Suppressor macrophage treated with lipopolysaccharide for 1 hour (primary cell): ENCODE results near the gene PHYH.
A peak's percentile ranks its signal among the peaks of the same experiment; 100 is the strongest.
"Not testable (repeated sequence)": the region's sequence is repeated elsewhere in the genome, so short reads cannot be mapped to it uniquely, and the experiment has no call there.

Source experiments
- DNase-seq, 3 donors: peaks; one replicate each; pipeline ENCODE4 v3.0.0-alpha.2; 2020 to 2022

Gene PHYH

DNA sequence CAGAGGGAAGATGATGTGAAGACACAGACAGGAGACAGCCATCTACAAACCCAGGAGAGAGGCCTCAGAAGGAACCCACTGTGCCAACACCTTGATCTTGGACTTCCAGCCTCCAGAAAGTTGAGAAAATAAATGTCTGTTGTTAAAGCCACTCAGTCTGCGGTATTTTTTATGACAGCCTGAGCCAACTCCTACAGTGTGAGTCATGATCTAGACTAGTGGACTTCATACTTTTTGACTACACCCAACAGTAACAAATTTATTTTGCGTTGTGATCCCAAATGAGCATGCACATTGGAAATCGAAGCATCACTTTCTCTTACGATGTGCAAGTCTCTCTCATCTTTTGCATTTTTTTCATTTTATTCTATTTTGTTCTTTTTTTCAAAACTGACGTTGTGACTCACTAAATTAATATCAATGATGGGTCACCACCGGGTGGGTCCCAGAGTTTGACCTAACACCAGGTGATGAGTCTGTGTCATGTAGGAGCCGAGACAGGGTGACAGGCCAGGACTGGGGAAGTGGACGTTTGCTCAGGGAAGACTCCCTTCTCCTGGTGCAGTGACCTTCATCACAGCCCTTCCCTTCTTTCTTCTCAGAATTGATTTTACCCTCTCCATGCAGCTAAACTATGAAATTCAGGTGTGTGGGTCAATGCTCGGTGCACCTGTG is 28.9 kb downstream of the PHYH start:
- DNase-seq, result peak in 1 of 3 donors; percentile 4

DNA sequence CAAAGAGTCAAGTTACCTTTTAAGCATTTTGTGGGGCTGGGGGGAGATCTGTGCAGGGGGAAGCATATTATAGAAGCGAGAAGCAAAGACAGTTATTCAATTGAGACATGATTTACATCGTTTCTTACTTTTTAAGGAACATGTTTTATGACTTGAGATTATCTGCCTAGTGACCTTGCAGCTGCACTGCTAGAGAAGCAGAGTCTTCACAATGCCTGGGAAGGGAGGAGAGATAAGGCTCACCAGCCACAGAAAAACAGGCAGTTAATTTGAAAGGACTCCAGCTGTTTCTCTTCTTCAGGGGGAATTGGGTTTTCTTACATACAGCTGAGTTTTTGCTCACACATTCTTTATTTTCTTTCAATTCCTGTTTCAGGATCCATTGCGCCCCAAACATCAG is 31.0 kb downstream of the PHYH start:
- no peak for DNase-seq

DNA sequence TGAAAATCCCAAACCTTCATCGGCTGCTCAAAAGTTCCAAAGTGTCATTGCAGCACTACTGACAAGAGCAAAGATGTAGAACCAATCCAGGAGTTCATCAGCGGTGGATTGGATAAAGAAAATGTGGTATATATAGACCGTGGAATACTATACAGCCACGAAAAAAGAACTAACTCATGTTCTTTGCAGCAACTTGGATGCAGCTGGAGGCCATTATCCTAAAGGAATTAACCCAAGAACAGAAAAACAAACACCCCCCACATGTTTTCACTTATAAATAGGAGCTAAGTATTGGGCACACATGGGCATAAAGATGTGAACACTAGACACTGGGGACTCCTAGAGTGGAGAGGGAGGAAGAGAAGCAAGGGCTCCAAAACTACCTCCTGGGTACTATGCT is 31.6 kb downstream of the PHYH start:
- no peak for DNase-seq

DNA sequence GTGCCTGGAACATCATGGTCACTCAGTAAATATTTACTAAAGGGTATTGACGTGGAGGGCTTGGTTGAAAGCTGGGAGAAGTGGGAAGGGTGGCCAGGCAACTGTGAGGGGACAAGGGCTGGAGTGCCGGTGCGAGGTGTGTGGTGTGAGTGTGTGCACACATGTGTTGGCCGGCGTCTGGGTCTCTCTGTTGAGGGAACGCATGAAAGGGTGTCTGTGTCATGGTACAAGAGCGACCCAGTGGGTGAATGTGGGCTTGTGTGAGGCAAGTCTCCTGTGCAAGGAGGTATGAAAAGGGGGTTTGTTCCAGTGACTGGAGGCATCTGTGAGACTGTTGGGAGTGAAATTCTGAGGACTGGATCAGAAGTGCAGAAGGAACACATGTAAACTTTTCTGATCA is 36.3 kb downstream of the PHYH start:
- DNase-seq, result no peak

DNA sequence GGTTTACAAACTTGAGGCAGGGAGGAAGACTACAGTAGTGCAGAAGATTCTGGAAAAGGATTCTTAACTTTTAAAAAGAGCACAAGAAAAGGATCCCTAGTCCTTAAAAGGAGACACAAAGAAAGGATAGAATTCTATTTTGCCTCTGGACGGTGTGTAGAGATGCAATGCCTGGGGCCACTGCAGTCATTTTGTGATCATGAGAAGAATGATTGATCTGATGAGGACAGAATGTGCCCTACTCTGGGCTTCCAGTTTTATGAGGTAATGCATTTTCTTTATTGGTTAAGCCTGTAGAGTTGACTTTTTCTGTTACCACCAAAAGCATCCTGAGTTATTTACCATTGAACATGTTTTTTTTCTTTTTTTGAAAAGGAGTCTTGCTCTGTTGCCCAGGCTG is 37.4 kb downstream of the PHYH start:
- no peak for DNase-seq

DNA sequence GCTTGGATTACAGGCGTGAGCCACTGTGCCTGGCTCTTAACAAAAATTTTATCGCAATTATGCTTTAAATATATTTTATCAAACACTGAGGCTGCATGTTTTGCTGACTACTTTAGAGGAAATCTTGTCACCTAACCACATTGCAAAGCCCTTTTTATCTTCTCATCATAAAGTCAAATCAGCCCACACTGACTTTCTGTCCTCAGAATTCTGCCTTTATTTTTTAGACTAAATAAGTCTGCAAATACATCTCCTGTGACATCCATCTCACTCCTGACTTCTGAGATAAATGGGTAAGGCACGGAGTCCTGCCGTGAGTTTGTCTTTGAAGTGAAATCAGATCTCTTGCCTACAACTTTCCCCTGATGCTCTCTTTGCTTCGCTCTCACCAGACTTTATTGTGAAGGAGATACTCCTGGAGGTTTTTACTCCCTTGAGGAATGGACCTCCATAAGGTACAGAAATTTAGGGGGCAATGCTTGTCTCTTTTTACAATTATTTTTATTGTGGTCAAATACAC is 42.2 kb downstream of the PHYH start:
- no peak for DNase-seq

DNA sequence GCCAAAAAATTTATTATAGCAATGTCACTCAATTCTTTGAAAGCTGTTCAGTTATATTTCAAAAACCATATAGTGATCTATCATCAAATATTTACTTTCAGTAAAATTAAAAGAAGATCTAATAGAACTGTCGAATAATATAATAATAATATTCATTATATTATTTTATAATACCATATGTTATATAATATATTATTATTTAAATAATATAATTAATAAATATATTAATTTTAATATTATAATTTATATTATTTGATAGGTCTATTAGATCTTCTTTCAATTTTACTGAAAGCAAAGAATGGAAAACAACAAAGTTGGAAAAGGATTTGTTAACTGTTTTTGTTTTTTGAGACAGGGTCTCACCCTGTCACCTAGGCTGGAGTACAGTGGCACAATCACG is 43.2 kb downstream of the PHYH start:
- no peak for DNase-seq

DNA sequence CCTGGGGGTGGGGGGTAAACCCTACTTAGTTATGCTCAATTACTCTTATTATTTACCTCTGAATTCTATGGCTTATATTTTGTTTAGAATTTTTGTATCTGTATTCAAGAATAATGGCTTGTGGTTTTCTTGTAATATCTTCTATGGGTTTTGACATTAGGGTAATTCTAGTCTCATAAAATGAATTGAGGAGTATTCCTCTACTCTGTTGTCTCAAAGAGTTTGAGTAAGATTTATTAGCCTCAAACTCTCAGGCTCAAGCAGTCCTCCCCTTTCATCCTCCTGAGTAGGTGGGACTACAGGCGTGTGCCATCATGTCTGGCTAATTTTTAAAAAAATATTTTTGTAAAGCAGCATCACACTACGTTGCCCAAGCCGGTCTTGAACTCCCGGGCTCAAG is 46.1 kb downstream of the PHYH start:
- no peak for DNase-seq

DNA sequence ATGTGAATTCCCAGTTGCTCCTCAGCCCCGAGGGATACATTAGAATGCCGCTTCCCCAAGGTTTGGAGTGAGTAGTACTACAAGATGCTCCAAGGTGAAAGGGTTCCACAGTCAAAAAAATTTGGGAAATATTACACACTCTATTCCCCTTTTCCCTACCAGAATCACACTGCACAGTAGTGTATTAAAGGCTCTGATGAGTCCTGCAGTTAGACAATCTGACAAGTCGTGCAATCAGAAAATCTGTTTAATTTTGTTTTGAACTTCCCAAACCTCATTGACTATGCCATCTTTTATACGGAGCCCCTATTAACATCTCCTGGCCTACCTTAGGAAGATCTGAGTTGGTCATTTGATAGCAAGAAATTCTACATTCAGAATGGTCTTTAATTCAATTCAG is 52.1 kb downstream of the PHYH start:
- no peak for DNase-seq

DNA sequence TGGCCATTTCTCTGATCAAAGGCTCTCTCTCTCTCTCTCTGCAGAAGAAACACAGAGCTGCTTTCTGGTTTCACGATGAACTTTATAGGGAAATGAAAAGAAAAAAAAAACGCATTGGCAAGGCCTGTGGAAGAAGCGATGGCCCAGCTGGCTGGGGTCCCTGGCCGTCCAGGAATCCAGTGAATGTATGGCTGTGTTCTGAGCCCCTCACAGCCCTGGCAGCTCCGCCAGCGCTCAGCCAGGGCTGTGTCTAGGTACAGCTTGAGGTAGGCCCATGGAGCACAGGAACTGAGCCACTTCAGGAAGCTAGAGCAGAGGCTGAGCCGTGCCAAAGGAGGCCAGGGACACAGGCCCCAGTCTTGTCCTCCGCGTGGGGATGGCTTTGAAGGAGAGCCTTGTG is 52.6 kb downstream of the PHYH start:
- DNase-seq, result no peak

DNA sequence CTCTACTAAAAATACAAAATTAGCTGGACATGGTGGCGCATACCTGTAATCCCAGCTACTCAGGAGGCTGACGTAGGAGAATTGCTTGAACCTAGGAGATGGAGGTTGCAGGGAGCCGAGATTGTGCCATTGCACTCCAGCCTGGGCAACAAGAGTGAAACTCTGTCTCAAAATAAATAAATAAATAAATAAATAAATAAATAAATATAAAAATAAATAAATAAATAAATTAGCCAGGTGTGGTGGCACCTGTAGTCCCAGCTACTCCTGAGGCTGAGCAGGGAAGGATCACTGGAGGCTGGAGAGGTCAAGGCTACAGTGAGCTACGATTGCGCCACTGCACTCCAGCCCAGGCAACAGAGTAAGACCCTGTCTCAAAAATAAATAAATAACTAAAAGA is 57.6 kb downstream of the PHYH start:
- not testable (repeated sequence) for DNase-seq

DNA sequence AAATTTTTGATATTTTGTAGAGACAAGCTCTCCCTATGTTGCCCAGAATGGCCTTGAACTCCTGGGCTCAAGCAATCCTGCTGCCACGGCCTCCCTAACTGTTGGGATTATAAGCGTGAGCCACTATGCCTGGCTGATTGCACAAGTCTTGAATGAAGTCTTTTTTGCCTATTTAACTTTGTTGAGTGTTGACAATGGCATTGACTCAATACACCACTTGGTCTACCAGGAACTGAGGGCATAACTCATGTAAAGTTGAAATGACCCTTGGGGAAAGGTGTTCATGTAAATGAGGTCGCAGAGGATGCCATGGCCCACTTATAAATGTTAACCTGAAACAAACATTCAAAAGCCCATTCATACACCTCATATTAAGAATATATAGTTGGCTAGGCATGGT is 58.3 kb downstream of the PHYH start:
- DNase-seq, result no peak

DNA sequence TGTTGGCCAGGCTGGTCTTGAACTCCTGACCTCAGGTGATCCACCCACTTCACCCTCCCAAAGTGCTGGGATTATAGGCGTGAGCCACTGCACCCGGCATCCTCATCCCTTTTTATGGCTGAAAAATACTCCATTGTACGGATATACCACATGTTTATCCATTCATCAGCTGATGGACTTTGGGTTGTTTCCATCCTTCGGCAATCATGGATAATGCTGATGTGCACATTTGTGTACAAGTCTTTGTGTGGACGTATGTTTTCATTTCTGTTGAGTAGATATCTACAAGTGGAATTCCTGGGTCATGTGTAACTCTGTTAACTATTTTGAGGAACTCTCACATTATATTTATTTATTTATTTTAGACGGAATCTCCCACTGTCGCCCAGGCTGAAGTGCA is 59.9 kb downstream of the PHYH start:
- DNase-seq, result no peak

DNA sequence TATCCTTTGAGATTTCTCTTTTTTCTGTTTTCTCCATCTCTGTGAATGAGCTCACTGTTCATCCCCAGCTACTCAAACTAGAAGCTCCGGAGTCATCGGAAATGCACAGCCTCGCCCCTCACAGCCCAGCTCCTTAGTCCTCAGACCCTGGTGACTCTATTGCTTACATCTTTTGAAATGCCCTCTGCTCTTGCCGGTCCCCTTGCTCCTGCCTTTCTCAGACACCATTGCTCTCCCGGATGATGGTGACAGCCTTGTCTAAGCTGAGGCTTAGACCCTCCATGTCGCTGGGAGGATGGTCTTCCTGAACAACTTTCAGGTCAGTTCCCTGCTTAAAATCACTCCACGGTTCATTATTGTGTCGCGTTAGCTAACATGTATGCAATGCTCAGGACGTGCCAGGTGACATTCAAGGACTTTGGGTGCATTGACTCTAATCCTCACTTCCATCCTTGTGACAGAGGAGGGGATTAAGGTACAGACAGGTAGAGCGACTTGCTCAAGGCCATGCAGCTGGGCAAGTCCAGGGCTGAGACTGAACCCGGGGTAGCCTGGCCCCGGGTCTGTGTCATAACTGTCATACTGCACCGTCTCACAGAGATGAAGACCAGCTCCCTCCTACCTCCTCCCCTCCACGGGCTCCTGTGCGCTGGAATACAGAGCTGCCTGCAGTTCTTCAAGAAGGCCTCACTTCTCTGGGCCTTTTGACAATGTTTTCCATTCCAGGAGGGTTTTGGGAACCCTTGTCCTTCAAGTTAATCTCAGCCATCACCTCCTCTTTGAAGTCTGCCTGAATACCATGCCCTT is 61.4 kb downstream of the PHYH start:
- DNase-seq, result no peak

DNA sequence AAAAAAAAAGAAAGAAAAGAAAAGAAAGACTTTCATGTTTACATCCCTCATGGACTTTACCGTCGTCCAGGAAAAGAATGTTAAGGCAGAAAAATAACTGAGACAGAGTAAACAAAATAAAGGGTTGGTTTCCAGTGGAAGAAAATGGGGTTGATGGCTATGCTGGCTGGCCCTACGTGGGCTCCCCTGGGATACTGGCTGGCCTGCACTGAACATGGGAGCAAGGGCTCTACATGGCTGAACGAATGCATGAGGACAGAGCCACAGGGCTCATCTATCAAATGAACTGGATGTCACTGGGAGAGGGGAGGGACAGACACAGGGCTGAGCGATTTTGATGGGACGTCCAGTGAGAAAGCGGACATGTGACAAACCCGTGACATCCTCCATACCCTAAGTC is 63.2 kb downstream of the PHYH start:
- no peak for DNase-seq

DNA sequence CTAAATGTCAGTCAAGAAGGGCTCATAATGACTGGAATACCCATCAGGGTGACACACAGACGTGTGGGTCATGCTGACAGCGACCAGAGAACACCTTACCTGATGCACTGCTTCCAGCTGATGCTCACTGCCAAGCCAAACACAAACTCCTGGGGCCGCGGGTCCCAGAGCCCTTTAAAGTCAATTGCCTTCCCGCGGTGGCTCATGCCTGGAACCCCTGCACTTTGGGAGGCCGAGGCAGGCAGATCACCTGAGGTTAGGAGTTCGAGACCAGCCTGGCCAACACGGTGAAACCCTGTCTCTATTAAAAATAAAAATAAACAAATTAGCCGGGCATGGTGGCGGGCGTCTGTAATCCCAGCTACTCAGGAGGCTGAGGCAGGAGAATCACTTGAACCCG is 65.1 kb downstream of the PHYH start:
- DNase-seq, result not testable (repeated sequence)

DNA sequence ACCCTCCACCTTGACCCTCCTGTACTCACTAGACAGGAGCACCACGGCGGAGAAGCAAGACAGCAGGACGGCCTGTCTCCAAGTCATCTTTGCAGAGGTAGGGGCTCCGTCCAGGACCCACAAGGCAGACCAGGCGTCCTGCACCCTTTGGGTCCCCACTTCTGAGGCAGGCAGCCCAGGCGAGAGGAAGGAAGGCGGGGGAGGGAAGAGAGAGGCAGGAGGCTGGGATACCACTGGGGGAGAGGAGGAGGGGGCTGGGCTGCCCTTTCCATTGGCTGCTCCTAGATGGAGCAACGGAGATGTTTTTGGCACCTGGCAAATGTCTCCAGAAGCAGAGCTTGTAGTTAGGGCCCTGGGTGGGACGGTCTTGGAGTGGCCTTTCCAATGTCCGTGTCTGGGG is 65.7 kb downstream of the PHYH start, which contains the start of gene UCMA:
Gene UCMA, minus strand, starts transcription at position 203 of the 400 bp plus-strand sequence. Its CDS starts 116 bp downstream, at position 87.
- no peak for DNase-seq

DNA sequence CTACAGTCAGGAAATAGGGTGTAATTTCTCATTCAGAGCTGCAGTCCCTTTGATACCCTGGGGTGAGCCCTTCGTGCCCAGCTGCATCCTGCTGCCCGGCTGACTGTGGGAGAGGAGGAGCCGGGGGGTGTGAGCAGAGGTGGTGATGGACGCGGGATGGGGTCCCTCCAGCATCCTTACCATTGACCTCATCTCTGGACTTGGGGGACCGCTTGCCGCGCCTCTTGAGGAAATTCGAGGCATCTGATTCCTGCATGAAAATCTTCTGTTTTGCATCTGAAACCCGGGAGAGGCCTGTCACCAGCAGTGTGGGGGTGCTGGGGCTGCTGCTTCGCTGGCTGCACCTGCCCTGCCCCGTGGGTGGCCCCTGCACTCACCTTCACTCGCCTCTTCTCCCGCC is 66.5 kb downstream of the PHYH start:
- DNase-seq, result no peak

DNA sequence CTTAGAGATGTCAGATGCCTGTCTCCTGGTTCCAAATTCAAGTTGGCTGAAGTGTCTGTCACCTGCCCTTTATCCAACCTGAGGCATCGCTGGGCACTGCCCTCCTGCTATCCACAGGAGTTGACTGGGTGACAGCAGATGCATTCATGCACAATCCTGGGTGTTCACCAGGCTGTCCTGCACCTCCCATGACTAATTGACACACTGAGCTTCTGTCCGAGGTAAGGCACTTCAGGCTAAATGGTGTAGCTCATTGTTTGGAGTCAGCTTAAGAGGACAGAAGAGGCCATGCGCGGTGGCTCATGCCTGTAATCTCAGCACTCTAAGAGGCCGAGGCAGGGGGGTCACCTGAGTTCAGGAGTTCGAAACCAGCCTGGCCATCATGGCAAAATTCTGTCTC is 68.1 kb downstream of the PHYH start:
- DNase-seq, result no peak

DNA sequence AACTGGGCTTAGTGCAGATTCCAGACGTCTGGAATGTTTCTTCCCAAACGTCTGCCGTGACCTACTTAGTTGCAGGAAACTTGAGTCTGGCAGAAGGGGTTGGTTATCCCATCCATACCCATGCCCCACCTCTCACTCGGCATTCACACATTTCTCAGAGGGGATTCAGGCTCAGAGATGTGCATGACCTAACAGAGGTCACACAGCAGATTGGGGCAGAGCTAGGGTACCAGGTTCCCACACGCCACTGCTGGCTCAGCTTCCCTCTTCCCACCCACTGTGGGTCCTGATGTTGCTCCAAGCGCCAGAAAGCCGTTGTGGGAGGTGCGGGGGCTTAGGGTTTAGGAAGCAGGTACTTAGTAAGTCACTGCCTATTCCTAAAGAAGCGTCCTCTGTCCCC is 68.7 kb downstream of the PHYH start:
- DNase-seq, result no peak
